Heart right ventricle (tissue), 16 donors: ENCODE data around the gene RAP1GDS1. TPM values are rescaled to one million over a fixed set of nuclear protein-coding genes. Genes with fewer than 3 reads are reported as not detected.
A peak's percentile ranks its signal among the peaks of the same experiment; 100 is the strongest.

ENCODE experiments used
- ATAC-seq, 8 donors: fragments of 200-7000 bp; cut with Tn5 transposase; one replicate each; pipeline ENCODE4 v1.9.1; 2020; ENCODE audit warnings: mild to moderate bottlenecking in 8 of 8, moderate library complexity in 8 of 8, moderate number of reproducible peaks in 1 of 8
- DNase-seq, 2 donors: peaks; one replicate each; pipeline ENCODE4 v3.0.0-alpha.2; 2020
- H3K27ac ChIP-seq, 10 donors: fragments of 200-600 bp; sonication (generic) in 2 of 10; one replicate each; pipeline versions ENCODE4 v1.5.0 to v1.8.0; 2020 to 2022; ENCODE audit warnings: mild to moderate bottlenecking in 3 of 10
- H3K27me3 ChIP-seq, 7 donors: fragments of 200-600 bp; one replicate each; pipeline ENCODE4 v1.8.0; 2021 to 2022; ENCODE audit warnings: mild to moderate bottlenecking in 2 of 7
- H3K36me3 ChIP-seq, 9 donors: fragments of 200-600 bp; sonication (generic) in 1 of 9; one replicate each; pipeline versions ENCODE4 v1.5.0 to v1.8.0; 2020 to 2022; ENCODE audit warnings: mild to moderate bottlenecking in 2 of 9
- H3K4me1 ChIP-seq, 9 donors: fragments of 200-600 bp; sonication (generic) in 1 of 9; one replicate each; pipeline versions ENCODE4 v1.5.0 to v1.8.0; 2020 to 2022; ENCODE audit warnings: mild to moderate bottlenecking in 4 of 9
- H3K4me3 ChIP-seq, 10 donors: fragments of 200-600 bp; sonication (generic) in 2 of 10; one replicate each; pipeline versions ENCODE4 v1.5.0 to v1.8.0; 2020 to 2022; ENCODE audit warnings: mild to moderate bottlenecking in 7 of 10, moderate library complexity in 2 of 10
- H3K9me3 ChIP-seq, 11 donors: fragments of 200-600 bp in 10 of 11; sonication (generic) in 2 of 11; one replicate each; pipeline versions ENCODE4 v1.5.0 to v1.8.0; 2013 to 2022; ENCODE audit warnings: mild to moderate bottlenecking in 2 of 11, control low read depth in 1 of 11, moderate library complexity in 1 of 11
- WGBS, 2 donors: extraction: QIAGEN DNeasy Blood & Tissue Kit; methylation state at CpG; one replicate each; pipeline ENCODE4 v1.1.7; 2013; ENCODE audit warnings: inconsistent platforms in 1 of 2; 5-methylcytosine and 5-hydroxymethylcytosine counted together
- intact Hi-C, 10 donors: fragments of 100-400 bp; cut with DNase I; formaldehyde crosslinking; loops; one replicate each; pipeline versions ENCODE4 v1.11.1 to v1.14.2; 2022
- polyA plus RNA-seq, 2 donors: library from polyadenylated mRNA; stranded (reverse); fragments of 200-250 nt; gene quantifications; one replicate each; pipeline ENCODE4 v1.2.3, GENCODE V29; 2013
- total RNA-seq, 10 donors: library from RNA; stranded (reverse); fragmentation: NEBNext Ultra II Directional in 3 of 10; extraction: Animal tissue kit (Norgen Biotek cat#: 25700) in 3 of 10; gene quantifications; one replicate each; pipeline versions ENCODE4 v1.2.1 to v1.2.4, GENCODE V29; 2021 to 2023
- TF ChIP-seq, protein P1 (sequence below), 9 donors: fragments of 200-600 bp; sonication (generic) in 2 of 9; IDR thresholded peaks; one replicate each; pipeline versions ENCODE4 v1.5.0 to v1.8.0; 2021 to 2022; ENCODE audit warnings: antibody characterized with exemption in 9 of 9, mild to moderate bottlenecking in 5 of 9, moderate library complexity in 1 of 9
- donor health status: Arrhythmogenic right ventricular cardiomyopathy.
- donor health status: ischemic (EF 13 %, LVEDD 7.1; RV severe dilation, severe dysfunction).
- donor health status: healthy with polysubstance abuse.
- donor health status: DM: no; HTN: yes; CAD: no.
- donor health status: DM: no; HTN: no; CAD: no.
- donor health status: ischemic (EF 25% LVEDD 6.9; RV normal size, moderate dysfunction).
- donor health status: ischemic (EF 25% LVEDD 5.7; RV mildly dilated, moderate dysfunction).
- donor health status: healthy.
- donor health status: DM: yes; HTN: yes; CAD: no.
- donor health status: Ischemic cardiomyopathy.
- donor health status: ischemic (EF 35%, LVEDD 5.7; RV mildly dilated, moderate dysfunction).
- donor health status: nonischemic (EF 11% LVEDD 7.7; RV severe dilation, severe dysfunction).
- donor health status: DM: yes; HTN: yes; CAD: no.
- donor health status: PGD.
- donor health status: ischemic (EF 29% LVEDD 5.4; RV normal size, mild dysfunction).
- donor health status: nonischemic (EF 23%, LVEDD 6.1; RV moderate dilation, normal function).

Gene RAP1GDS1
- total and polyA plus RNA-seq, 12 donors, result 7.0 to 21.3 (median 12.7) TPM

- Histone ChIP-seq H3K27ac (peak overlapping the region; percentile 74 to 100 (median 98)), H3K36me3 (no peaks in the 10 kb centered on the region), H3K4me1 (peaks cover 0 to 36% (median 19%) of the 10 kb centered on the region in 9 donors), H3K4me3 (peak overlapping the region; percentile 46 to 93 (median 82)), H3K27me3 (no peaks in the 10 kb centered on the region), H3K9me3 (no peaks in the 10 kb centered on the region)
- intact Hi-C loops, result loop anchor here in 4 of 10 donors (5.0 to 10.0 kb wide), 4 partner anchors 37 to 667 kb away; partner anchors contain the start of genes STPG2 (in 4 of the 4) and EIF4E (in 1 of the 4)
- peak in 1 of 2 donors; percentile 51 for DNase-seq
- peak; percentile 10 to 63 (median 46) for ATAC-seq
- TF ChIP-seq, protein P1, sequence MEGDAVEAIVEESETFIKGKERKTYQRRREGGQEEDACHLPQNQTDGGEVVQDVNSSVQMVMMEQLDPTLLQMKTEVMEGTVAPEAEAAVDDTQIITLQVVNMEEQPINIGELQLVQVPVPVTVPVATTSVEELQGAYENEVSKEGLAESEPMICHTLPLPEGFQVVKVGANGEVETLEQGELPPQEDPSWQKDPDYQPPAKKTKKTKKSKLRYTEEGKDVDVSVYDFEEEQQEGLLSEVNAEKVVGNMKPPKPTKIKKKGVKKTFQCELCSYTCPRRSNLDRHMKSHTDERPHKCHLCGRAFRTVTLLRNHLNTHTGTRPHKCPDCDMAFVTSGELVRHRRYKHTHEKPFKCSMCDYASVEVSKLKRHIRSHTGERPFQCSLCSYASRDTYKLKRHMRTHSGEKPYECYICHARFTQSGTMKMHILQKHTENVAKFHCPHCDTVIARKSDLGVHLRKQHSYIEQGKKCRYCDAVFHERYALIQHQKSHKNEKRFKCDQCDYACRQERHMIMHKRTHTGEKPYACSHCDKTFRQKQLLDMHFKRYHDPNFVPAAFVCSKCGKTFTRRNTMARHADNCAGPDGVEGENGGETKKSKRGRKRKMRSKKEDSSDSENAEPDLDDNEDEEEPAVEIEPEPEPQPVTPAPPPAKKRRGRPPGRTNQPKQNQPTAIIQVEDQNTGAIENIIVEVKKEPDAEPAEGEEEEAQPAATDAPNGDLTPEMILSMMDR (IDR thresholded peaks at IDR 0.05), result no peak
- WGBS, 2 donors, result 2% methylated on average over 24 of the region's 24 CpGs
These were observed 1.1 kb upstream of the RAP1GDS1 start for GRCh38 chr4:98260047-98260578.

DNA sequence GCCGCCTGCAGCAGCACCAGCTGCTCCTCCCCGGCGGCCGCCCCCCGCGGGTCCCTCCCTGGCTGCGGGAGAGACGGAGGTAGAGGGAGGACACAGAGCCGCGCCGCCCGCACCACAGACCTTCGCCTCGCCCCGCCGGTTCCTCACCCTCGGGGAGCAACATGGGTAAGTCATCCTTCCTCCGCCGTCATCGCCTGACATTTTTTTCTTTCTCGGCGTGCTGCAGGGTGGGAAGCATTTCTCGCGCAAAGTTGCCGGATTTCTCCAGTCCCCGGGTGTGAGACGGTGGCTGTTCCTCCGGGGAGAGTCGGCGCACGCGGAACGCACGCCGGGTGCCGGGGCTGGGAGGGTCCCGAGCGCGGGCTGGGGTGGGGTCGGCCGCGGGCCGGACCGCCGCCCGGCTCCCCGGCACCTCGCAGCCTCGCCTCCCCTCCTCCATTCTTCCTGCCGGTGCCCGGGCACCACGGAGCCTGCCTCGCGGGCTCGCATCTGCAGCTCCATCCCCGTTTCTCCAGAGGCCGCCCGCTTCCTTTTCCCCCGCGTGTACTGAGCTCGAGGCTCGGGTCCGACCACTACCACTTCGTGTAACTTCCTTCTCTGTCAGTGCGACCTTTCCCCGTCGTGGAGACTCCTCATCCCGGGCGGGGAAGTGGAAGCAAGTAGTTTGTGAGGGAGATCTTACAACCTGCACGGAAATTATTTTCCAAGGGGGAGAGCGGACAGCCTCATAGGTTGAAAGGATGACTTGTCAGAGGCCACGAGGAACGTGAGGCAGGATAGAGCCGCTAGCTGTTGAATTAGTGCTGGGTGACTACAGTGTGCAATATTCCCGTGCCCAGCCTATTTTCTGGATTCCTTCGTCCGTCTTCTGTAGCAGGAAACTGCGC, 464 bp downstream of the RAP1GDS1 start:
- ATAC-seq, result peak in 6 of 8 donors; percentile 3 to 17 (median 10)
- peak; percentile 33 to 48 for DNase-seq
- no peaks in the 10 kb centered on the region for H3K9me3 ChIP-seq
- H3K27me3 ChIP-seq, result no peaks in the 10 kb centered on the region
- H3K36me3 ChIP-seq, result no peaks in the 10 kb centered on the region
- TF ChIP-seq, protein P1 (IDR thresholded peaks at IDR 0.05), result no peak
- peaks cover 0 to 46% (median 19%) of the 10 kb centered on the region in 9 donors for H3K4me1 ChIP-seq
- H3K27ac ChIP-seq, result peak overlapping the region; percentile 66 to 100 (median 90)
- peak overlapping the region; percentile 46 to 93 (median 78) for H3K4me3 ChIP-seq
- intact Hi-C loops, result loop anchor here in 5 of 10 donors (1.0 to 10.0 kb wide), 5 partner anchors 36 to 666 kb away; partner anchors contain the start of genes STPG2 (in 5 of the 5) and EIF4E (in 1 of the 5)
- WGBS, 2 donors, result 0 to 1% methylated on average over 63 to 78 of the region's 78 CpGs

- Histone ChIP-seq H3K27ac (peak overlapping the region in 9 of 10 donors; percentile 80 to 100 (median 92)), H3K4me1 (peaks cover 0 to 46% (median 19%) of the 10 kb centered on the region in 9 donors), H3K9me3 (peaks cover 0 to 2% (median 0%) of the 10 kb centered on the region in 11 donors), H3K27me3 (no peaks in the 10 kb centered on the region), H3K4me3 (peak overlapping the region; percentile 46 to 93 (median 78)), H3K36me3 (no peaks in the 10 kb centered on the region)
- WGBS, 2 donors, result 5 to 7% methylated on average over 5 of the region's 5 CpGs
- DNase-seq (no peak), ATAC-seq (no peak)
- intact Hi-C loops, result loop anchor here in 4 of 10 donors (5.0 to 10.0 kb wide), 4 partner anchors 35 to 665 kb away; partner anchors contain the start of genes STPG2 (in 4 of the 4) and EIF4E (in 1 of the 4)
- TF ChIP-seq, protein P1 (IDR thresholded peaks at IDR 0.05), result no peak
These were observed 1.2 kb downstream of the RAP1GDS1 start for GRCh38 chr4:98262431-98262830.

- H3K4me3 ChIP-seq, result no peak overlapping the region
- no peak for ATAC-seq
- DNase-seq, result no peak
- no peak overlapping the region for H3K27ac ChIP-seq
- H3K27me3 ChIP-seq, result no peaks in the 10 kb centered on the region
- peaks cover 0 to 12% (median 0%) of the 10 kb centered on the region in 11 donors for H3K9me3 ChIP-seq
- H3K4me1 ChIP-seq, result peaks cover 0 to 27% (median 8%) of the 10 kb centered on the region in 9 donors
- no peaks in the 10 kb centered on the region for H3K36me3 ChIP-seq
- TF ChIP-seq, protein P1 (IDR thresholded peaks at IDR 0.05), result no peak
- intact Hi-C loops, result loop anchor here in 2 of 10 donors (10.0 kb wide), 1 partner anchor 123 kb away; the partner anchor contains the start of gene STPG2 (in 2 of the 2)
- WGBS, 2 donors, result 97% methylated on average over 2 of the region's 2 CpGs
These were observed 6.3 kb downstream of the RAP1GDS1 start for GRCh38 chr4:98267498-98267897.
